IMR-90 (cell line): ENCODE measurements around the gene BRME1. TPM values are rescaled to one million over a fixed set of nuclear protein-coding genes. Genes with fewer than 3 reads are reported as not detected.

ENCODE experiments used
- ATAC-seq: fragments of 200-7000 bp; cut with Tn5 transposase; 2 replicates; pipeline ENCODE4 v1.9.1; 2020; ENCODE audit warnings: low read depth, mild to moderate bottlenecking, moderate library complexity
- BruUV-seq: library from RNA; stranded (reverse); fragments of 400-500 nt; replicated peaks from 2 replicates; lab custom pipeline; 2021; lab: Mats Ljungman, UMichigan
- CTCF ChIA-PET: fragments of 300-600 bp; formaldehyde crosslinking; extraction: SDS; loops from one replicate; lab custom pipeline; 2021; ENCODE audit warnings: antibody characterized with exemption; lab: Yijun Ruan, JAX
- POLR2A ChIA-PET: fragments of 300-600 bp; sonication (Branson Sonifier 250); formaldehyde crosslinking; loops from one replicate; lab custom pipeline; 2022; ENCODE audit warnings: antibody characterized with exemption; ENCODE audit not compliant: unreplicated experiment; lab: Charles Lee
- DNase-seq: peaks from one replicate; pipeline ENCODE4 v3.0.0; 2013
- H2AFZ ChIP-seq: replicated peaks from 2 replicates; pipeline ENCODE3; 2013; ENCODE audit warnings: low read length, mild to moderate bottlenecking; ENCODE audit not compliant: poor library complexity
- H2AK5ac ChIP-seq: 2 replicates; pipeline ENCODE4 v1.6.1; 2013; ENCODE audit warnings: low read depth, low read length, inconsistent platforms
- H2AK9ac ChIP-seq: replicated peaks from 2 replicates; pipeline ENCODE3; 2013; ENCODE audit warnings: mild to moderate bottlenecking, low read depth, low read length, moderate library complexity; ENCODE audit not compliant: poor library complexity
- H2BK120ac ChIP-seq: 2 replicates; pipeline ENCODE4 v1.6.1; 2013; ENCODE audit warnings: low read depth, low read length, inconsistent platforms
- H2BK15ac ChIP-seq: 3 replicates; pipeline ENCODE4 v1.6.1; 2013; ENCODE audit warnings: low read depth, low read length, inconsistent platforms
- H2BK20ac ChIP-seq: 2 replicates; pipeline ENCODE4 v1.6.1; 2013; ENCODE audit warnings: low read depth, mild to moderate bottlenecking, inconsistent platforms, low read length, moderate library complexity
- H2BK5ac ChIP-seq: 2 replicates; pipeline ENCODE4 v1.6.1; 2013; ENCODE audit warnings: mild to moderate bottlenecking, low read depth, low read length, inconsistent platforms; ENCODE audit not compliant: poor library complexity, severe bottlenecking
- H3K14ac ChIP-seq: replicated peaks from 2 replicates; pipeline ENCODE4 v1.6.1; 2013; ENCODE audit warnings: low read depth, low read length, inconsistent platforms
- H3K18ac ChIP-seq: 2 replicates; pipeline ENCODE4 v1.6.1; 2013; ENCODE audit warnings: low read depth, low read length, control low read depth
- H3K23ac ChIP-seq: 2 replicates; pipeline ENCODE4 v1.6.1; 2013; ENCODE audit warnings: low read depth, low read length, inconsistent platforms
- H3K27ac ChIP-seq: 2 replicates; pipeline ENCODE4 v1.5.1; 2013; ENCODE audit warnings: mild to moderate bottlenecking, control low read depth, low read length; ENCODE audit not compliant: insufficient read depth
- H3K27me3 ChIP-seq: 2 replicates; pipeline ENCODE4 v1.6.1; 2013; ENCODE audit warnings: low read length; ENCODE audit not compliant: control insufficient read depth, insufficient read depth
- H3K36me3 ChIP-seq: 2 replicates; pipeline ENCODE4 v1.6.1; 2013; ENCODE audit warnings: low read length, mixed read lengths; ENCODE audit not compliant: control insufficient read depth, insufficient read depth
- H3K4ac ChIP-seq: 2 replicates; pipeline ENCODE4 v1.6.1; 2013; ENCODE audit warnings: low read depth, low read length, inconsistent platforms
- H3K4me1 ChIP-seq: 2 replicates; pipeline ENCODE4 v1.6.1; 2013; ENCODE audit warnings: low read length, mixed read lengths; ENCODE audit not compliant: control insufficient read depth, insufficient read depth
- H3K4me2 ChIP-seq: 2 replicates; pipeline ENCODE4 v1.6.1; 2013; ENCODE audit warnings: low read depth, mild to moderate bottlenecking, control low read depth, low read length, moderate library complexity
- H3K4me3 ChIP-seq: 2 replicates; pipeline ENCODE4 v1.5.1; 2013; ENCODE audit warnings: low read depth, mild to moderate bottlenecking, control low read depth, low read length, moderate library complexity; ENCODE audit not compliant: insufficient read depth
- H3K56ac ChIP-seq: 2 replicates; pipeline ENCODE4 v1.6.1; 2013; ENCODE audit warnings: low read length, inconsistent platforms; ENCODE audit not compliant: insufficient read depth; ENCODE audit errors: extremely low read depth
- H3K79me1 ChIP-seq, 2 experiments: 2 replicates each; pipeline ENCODE4 v1.6.1; 2013; ENCODE audit warnings: low read length in 2 of 2, inconsistent platforms in 1 of 2, low read depth in 1 of 2
- H3K9ac ChIP-seq: 2 replicates; pipeline ENCODE4 v1.6.1; 2013; ENCODE audit warnings: low read depth, low read length, control low read depth
- H3K9me1 ChIP-seq: 2 replicates; pipeline ENCODE4 v1.6.1; 2013; ENCODE audit warnings: low read length, inconsistent platforms; ENCODE audit not compliant: insufficient read depth
- H3K9me3 ChIP-seq: 2 replicates; pipeline ENCODE4 v1.6.1; 2013; ENCODE audit warnings: low read length; ENCODE audit not compliant: control insufficient read depth, insufficient read depth
- H4K20me1 ChIP-seq: 2 replicates; pipeline ENCODE4 v1.6.1; 2013; ENCODE audit warnings: low read length, inconsistent platforms; ENCODE audit not compliant: insufficient read depth
- H4K5ac ChIP-seq: 2 replicates; pipeline ENCODE4 v1.6.1; 2013; ENCODE audit warnings: mild to moderate bottlenecking, low read depth, low read length, control low read depth
- H4K8ac ChIP-seq, 2 experiments: 2 replicates each; pipeline ENCODE4 v1.6.1; 2013; ENCODE audit warnings: low read depth in 2 of 2, low read length in 2 of 2, control low read depth in 1 of 2, inconsistent platforms in 1 of 2
- H4K91ac ChIP-seq: 2 replicates; pipeline ENCODE4 v1.6.1; 2013; ENCODE audit warnings: low read depth, low read length, inconsistent platforms; ENCODE audit not compliant: insufficient read depth
- BHLHE40 ChIP-seq: fragments of 150-350 bp; IDR thresholded peaks from 2 replicates; pipeline ENCODE4 v1.6.1; 2016; ENCODE audit warnings: mild to moderate bottlenecking, low read depth, low read length
- CEBPB ChIP-seq: IDR thresholded peaks from 2 replicates; pipeline ENCODE4 v1.6.1; 2012; ENCODE audit warnings: low read depth, low read length, improper control_type of control experiment
- CHD1 ChIP-seq: IDR thresholded peaks from 2 replicates; pipeline ENCODE4 v1.6.1; 2012; ENCODE audit warnings: low read depth, low read length, improper control_type of control experiment
- CTCF ChIP-seq: conservative IDR thresholded peaks from 2 replicates; pipeline ENCODE4 v1.5.1; 2012; ENCODE audit warnings: mild to moderate bottlenecking, low read depth, low read length, improper control_type of control experiment
- ELK1 ChIP-seq: fragments of 150-350 bp; IDR thresholded peaks from 2 replicates; pipeline ENCODE4 v1.6.1; 2016; ENCODE audit warnings: low read depth, mild to moderate bottlenecking, low read length, moderate library complexity, borderline replicate concordance
- FOS ChIP-seq: fragments of 150-350 bp; IDR thresholded peaks from 2 replicates; pipeline ENCODE4 v1.6.1; 2016; ENCODE audit warnings: low read depth, low read length
- MAFK ChIP-seq: IDR thresholded peaks from 2 replicates; pipeline ENCODE4 v1.6.1; 2012; ENCODE audit warnings: low read depth, low read length, improper control_type of control experiment
- MAZ ChIP-seq: IDR thresholded peaks from 2 replicates; pipeline ENCODE4 v1.6.1; 2012; ENCODE audit warnings: low read depth, mild to moderate bottlenecking, low read length, improper control_type of control experiment, moderate library complexity, borderline replicate concordance
- MXI1 ChIP-seq: IDR thresholded peaks from 2 replicates; pipeline ENCODE4 v1.6.1; 2012; ENCODE audit warnings: low read depth, mild to moderate bottlenecking, low read length, moderate library complexity, borderline replicate concordance
- POLR2A ChIP-seq: IDR thresholded peaks from 2 replicates; pipeline ENCODE4 v1.6.1; 2012; ENCODE audit warnings: mild to moderate bottlenecking, low read depth, low read length
- RAD21 ChIP-seq: IDR thresholded peaks from 2 replicates; pipeline ENCODE4 v1.6.1; 2012; ENCODE audit warnings: low read length, improper control_type of control experiment
- RCOR1 ChIP-seq: IDR thresholded peaks from 2 replicates; pipeline ENCODE4 v1.6.1; 2012; ENCODE audit warnings: mild to moderate bottlenecking, low read length, improper control_type of control experiment; ENCODE audit not compliant: insufficient replicate concordance
- RFX5 ChIP-seq: IDR thresholded peaks from 2 replicates; pipeline ENCODE4 v1.8.0; 2012; ENCODE audit warnings: low read depth, mild to moderate bottlenecking, low read length, moderate library complexity
- SMC3 ChIP-seq: fragments of 150-350 bp; IDR thresholded peaks from 2 replicates; pipeline ENCODE4 v1.6.1; 2016; ENCODE audit warnings: low read depth, mild to moderate bottlenecking, antibody characterized with exemption, low read length, moderate library complexity
- USF2 ChIP-seq: fragments of 150-350 bp; IDR thresholded peaks from 2 replicates; pipeline ENCODE4 v1.6.1; 2017; ENCODE audit warnings: mild to moderate bottlenecking, antibody characterized with exemption, low read length, low read depth
- whole genome bisulfite sequencing, 2 experiments: methylation state at CpG; one replicate each; pipeline versions ENCODE4 v1.1.5 to v1.1.7; 2013; ENCODE audit warnings: missing lambda C conversion rate in 2 of 2; ENCODE audit not compliant: insufficient read length in 1 of 2; ENCODE audit errors: extremely low coverage in 2 of 2; 5-methylcytosine and 5-hydroxymethylcytosine counted together
- dilution Hi-C: fragments of 300-500 bp; cut with HindIII; formaldehyde crosslinking; loops from one replicate; pipeline ENCODE4 v1.14.3; 2018; ENCODE audit warnings: low sequenced_read_pairs; ENCODE audit not compliant: unreplicated experiment
- in situ Hi-C: fragments of 300-500 bp; cut with MboI; formaldehyde crosslinking; loops from 3 replicates; pipeline ENCODE4 v1.14.3; 2019; ENCODE audit warnings: low sequenced_read_pairs, inconsistent platforms, mixed read lengths
- intact Hi-C: fragments of 100-400 bp; cut with micrococcal nuclease; formaldehyde crosslinking; loops from 2 replicates; pipeline ENCODE4 v1.10.0; 2022
- polyA plus RNA-seq, 3 experiments: library from polyadenylated mRNA; depleted of rRNA; stranded (reverse); fragments of >200 nt; gene quantifications; 2 replicates each; pipeline ENCODE4 v1.2.3, GENCODE V29; 2012; ENCODE audit warnings: low replicate concordance in 1 of 3
- total RNA-seq: library from RNA; depleted of rRNA; stranded (reverse); fragments of >200 nt; gene quantifications from 2 replicates; pipeline ENCODE4 v1.2.3, GENCODE V29; 2012

BRME1 gene
- total and polyA plus RNA-seq, 2 of the 4 experiments (the other 2 are of a cell fraction) = 0.18 to 0.38 TPM

GRCh38 chr19:13894552-13894951, 11.4 kb downstream of the BRME1 start:
- TF ChIP-seq RFX5 = no peak
- no peak for TF ChIP-seq RAD21
- TF ChIP-seq RCOR1 = no peak
- no peak for TF ChIP-seq POLR2A
- no peak for TF ChIP-seq ELK1
- no peak for TF ChIP-seq CTCF
- no peak for TF ChIP-seq CHD1
- no peak for TF ChIP-seq MAZ
- no peak for TF ChIP-seq SMC3
- no peak for TF ChIP-seq FOS
- TF ChIP-seq CEBPB = no peak
- no peak for TF ChIP-seq USF2
- no peak for TF ChIP-seq MXI1
- no peak for TF ChIP-seq BHLHE40
- TF ChIP-seq MAFK = no peak
- Histone ChIP-seq H3K9me1 (0 out of 2 replicates have a peak, but pooled peaks cover 2% of the 10 kb centered on the region), H3K4me3 (no peak overlapping the region), H3K27me3 (peaks cover 3% of the 10 kb centered on the region), H4K5ac (no peak overlapping the region), H3K56ac (no peak overlapping the region), H3K9me3 (no peaks in the 10 kb centered on the region), H3K36me3 (no peaks in the 10 kb centered on the region), H2AK9ac (no peak overlapping the region), H2BK20ac (no peak overlapping the region), H3K4me1 (no peaks in the 10 kb centered on the region), H3K18ac (no peak overlapping the region), H3K4ac (no peak overlapping the region), H2AK5ac (no peak overlapping the region), H3K79me1 (no peaks in the 10 kb centered on the region), H2BK5ac (no peak overlapping the region), H4K8ac (no peak overlapping the region), H4K20me1 (peaks cover 3% of the 10 kb centered on the region; the same call in 1 of the 2 replicates), H3K14ac (no peak overlapping the region), H3K23ac (no peak overlapping the region), H2AFZ (no peak overlapping the region), H3K4me2 (no peak overlapping the region), H2BK15ac (no peak overlapping the region), H3K27ac (no peak overlapping the region), H2BK120ac (no peak overlapping the region), H3K9ac (no peak overlapping the region), H4K91ac (no peak overlapping the region)
- ChIA-PET CTCF (interaction anchor here (1.0 kb wide), 1 partner anchor 165 kb away, joined by 3 read pairs; no protein-coding TSS in a partner anchor), POLR2A (no interaction called here)
- no peak for DNase-seq
- intact Hi-C loops = no loop called here
- 100% methylated on average over 1 of the region's 5 CpGs; no CpG with 5 or more reads in 1 of the 2 experiments for WGBS, 2 experiments
- dilution Hi-C loops = no loop called here
- ATAC-seq = no peak
- in situ Hi-C loops = loop anchor here (25.0 kb wide), 1 partner anchor 443 kb away; no protein-coding TSS in a partner anchor
- BruUV-seq = no TSS peak
